DMS79 (cell line): ENCODE results near the gene MEF2D.

Source experiments
- DNase-seq: peaks from one replicate; lab custom pipeline; 2025; lab: John Stamatoyannopoulos, UW

Gene MEF2D

GRCh38 chr1:156443286-156443685 is 57.3 kb downstream of the MEF2D start:
- no peak for DNase-seq

GRCh38 chr1:156440654-156441437 is 59.7 kb downstream of the MEF2D start:
- no peak for DNase-seq

- DNase-seq: no peak
These were observed 60.8 kb downstream of the MEF2D start for GRCh38 chr1:156439777-156440183.

- no peak for DNase-seq
These were observed 61.4 kb downstream of the MEF2D start for GRCh38 chr1:156439036-156439776.

GRCh38 chr1:156438278-156438987 is 62.1 kb downstream of the MEF2D start:
- no peak for DNase-seq

- no peak for DNase-seq
These were observed 63.3 kb downstream of the MEF2D start for GRCh38 chr1:156437037-156437867.

GRCh38 chr1:156436141-156437036 is 64.2 kb downstream of the MEF2D start:
- DNase-seq: no peak

GRCh38 chr1:156435545-156436140 is 64.9 kb downstream of the MEF2D start:
- DNase-seq: no peak

- no peak for DNase-seq
These were observed 65.5 kb downstream of the MEF2D start for GRCh38 chr1:156434989-156435544.

GRCh38 chr1:156433602-156434001 is 67.0 kb downstream of the MEF2D start:
- no peak for DNase-seq

- no peak for DNase-seq
These were observed 67.5 kb downstream of the MEF2D start for GRCh38 chr1:156433032-156433431.

GRCh38 chr1:156432669-156433018 is 67.9 kb downstream of the MEF2D start:
- no peak for DNase-seq

- DNase-seq: no peak
These were observed 68.6 kb downstream of the MEF2D start for GRCh38 chr1:156431769-156432668.

GRCh38 chr1:156431366-156431765 is 69.2 kb downstream of the MEF2D start:
- DNase-seq: no peak

GRCh38 chr1:156430866-156431265 is 69.7 kb downstream of the MEF2D start:
- no peak for DNase-seq

- DNase-seq: no peak
These were observed 70.3 kb downstream of the MEF2D start for GRCh38 chr1:156430303-156430702.

GRCh38 chr1:156429313-156430060 is 71.1 kb downstream of the MEF2D start:
- DNase-seq: no peak

- DNase-seq: no peak
These were observed 71.8 kb downstream of the MEF2D start for GRCh38 chr1:156428746-156429288.
